ENCODE measurements around the gene UTP20.

Gene UTP20

DNA sequence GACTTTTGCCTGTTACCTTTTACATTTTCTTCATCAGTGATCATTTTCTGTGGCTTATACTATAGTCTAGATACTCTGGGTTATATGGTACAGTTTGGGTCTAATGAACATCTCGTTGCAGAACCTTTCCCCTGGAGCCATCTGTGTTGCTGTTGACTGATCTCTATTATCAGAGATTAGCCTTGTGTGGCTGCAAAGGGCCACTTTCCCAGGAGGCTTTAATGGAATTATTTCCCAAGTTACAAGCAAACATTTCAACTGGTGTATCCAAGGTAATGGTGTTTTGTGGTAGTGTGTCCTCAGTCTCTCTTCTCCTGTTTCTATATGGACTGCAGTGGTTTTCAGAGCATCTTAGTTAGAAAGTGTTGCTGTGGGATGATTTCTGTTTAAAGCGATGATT is 25.9 kb downstream of the UTP20 start:
- H3K4me3 ChIP-seq (replicated peaks; ENCODE audit: low read depth, low read length) = no peak overlapping the region
- TF ChIP-seq, protein P1, sequence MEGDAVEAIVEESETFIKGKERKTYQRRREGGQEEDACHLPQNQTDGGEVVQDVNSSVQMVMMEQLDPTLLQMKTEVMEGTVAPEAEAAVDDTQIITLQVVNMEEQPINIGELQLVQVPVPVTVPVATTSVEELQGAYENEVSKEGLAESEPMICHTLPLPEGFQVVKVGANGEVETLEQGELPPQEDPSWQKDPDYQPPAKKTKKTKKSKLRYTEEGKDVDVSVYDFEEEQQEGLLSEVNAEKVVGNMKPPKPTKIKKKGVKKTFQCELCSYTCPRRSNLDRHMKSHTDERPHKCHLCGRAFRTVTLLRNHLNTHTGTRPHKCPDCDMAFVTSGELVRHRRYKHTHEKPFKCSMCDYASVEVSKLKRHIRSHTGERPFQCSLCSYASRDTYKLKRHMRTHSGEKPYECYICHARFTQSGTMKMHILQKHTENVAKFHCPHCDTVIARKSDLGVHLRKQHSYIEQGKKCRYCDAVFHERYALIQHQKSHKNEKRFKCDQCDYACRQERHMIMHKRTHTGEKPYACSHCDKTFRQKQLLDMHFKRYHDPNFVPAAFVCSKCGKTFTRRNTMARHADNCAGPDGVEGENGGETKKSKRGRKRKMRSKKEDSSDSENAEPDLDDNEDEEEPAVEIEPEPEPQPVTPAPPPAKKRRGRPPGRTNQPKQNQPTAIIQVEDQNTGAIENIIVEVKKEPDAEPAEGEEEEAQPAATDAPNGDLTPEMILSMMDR (IDR thresholded peaks at IDR 0.05; ENCODE audit: low read depth, low read length, missing control alignments) = no peak
- no peak for DNase-seq (ENCODE audit: extremely low read depth, low read depth)

DNA sequence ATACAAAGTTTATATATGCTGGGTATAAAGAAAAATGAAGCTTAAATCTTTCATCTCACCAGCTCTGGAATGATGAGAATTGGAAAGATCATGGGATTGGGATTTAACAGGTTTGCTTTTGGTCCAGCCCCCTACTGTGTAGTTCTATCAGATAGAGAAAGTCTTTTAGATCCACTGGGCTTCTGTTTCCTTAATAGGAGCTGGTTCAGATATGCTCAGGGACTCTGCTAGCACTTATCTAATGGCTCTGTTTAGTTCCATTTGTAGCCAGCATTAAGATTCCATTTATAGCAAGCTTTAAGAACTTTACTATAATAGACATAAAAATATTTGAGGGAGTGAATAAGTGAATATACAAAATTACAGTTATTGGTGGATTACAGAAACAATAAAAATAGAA is 42.6 kb downstream of the UTP20 start:
- H3K4me3 ChIP-seq (replicated peaks; ENCODE audit: low read depth, low read length) = no peak overlapping the region
- TF ChIP-seq, protein P1 (IDR thresholded peaks at IDR 0.05; ENCODE audit: low read depth, low read length, missing control alignments) = no peak
- no peak for DNase-seq (ENCODE audit: extremely low read depth, low read depth)

DNA sequence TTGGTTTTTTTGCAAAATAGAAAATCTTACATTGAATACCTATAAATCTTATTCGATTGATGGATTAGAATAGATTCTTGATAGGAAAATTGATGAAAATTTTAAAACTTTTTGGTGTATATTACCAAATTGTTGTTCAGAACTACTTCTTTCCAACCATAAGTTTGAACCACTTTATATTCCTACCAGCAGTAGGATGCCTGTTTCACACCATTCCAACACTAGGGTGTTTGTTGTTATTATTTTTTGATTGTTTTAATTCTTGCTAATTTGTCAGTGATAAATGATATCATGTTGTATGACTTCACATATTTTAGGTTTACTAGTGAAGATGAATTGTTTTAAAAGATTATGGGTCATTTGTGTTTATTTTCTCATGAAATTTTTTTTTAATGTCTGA is 43.4 kb downstream of the UTP20 start:
- TF ChIP-seq, protein P1 (IDR thresholded peaks at IDR 0.05; ENCODE audit: low read depth, low read length, missing control alignments) = no peak
- no peak overlapping the region for H3K4me3 ChIP-seq (replicated peaks; ENCODE audit: low read depth, low read length)
- DNase-seq (ENCODE audit: extremely low read depth, low read depth) = no peak

DNA sequence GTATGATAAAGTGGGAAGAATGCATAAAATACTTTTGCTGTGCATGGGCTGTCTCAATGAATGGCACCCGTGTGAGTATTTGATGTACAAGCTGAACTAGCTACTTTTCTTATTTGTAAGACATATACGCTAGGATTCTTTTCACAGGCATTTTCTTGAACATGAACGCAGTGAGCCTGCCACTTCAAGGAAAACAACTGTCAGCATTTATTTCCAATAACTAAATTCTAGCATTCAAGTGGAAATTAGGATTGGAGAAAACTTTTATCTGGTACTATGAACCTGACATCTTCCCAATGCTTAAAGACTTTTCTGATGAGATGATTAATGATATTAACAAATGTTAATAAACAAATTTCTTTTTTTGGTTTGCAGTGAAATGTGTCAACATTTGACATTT is 45.7 kb downstream of the UTP20 start:
- no peak overlapping the region for H3K4me3 ChIP-seq (replicated peaks; ENCODE audit: low read depth, low read length)
- TF ChIP-seq, protein P1 (IDR thresholded peaks at IDR 0.05; ENCODE audit: low read depth, low read length, missing control alignments) = no peak
- DNase-seq (ENCODE audit: extremely low read depth, low read depth) = no peak

DNA sequence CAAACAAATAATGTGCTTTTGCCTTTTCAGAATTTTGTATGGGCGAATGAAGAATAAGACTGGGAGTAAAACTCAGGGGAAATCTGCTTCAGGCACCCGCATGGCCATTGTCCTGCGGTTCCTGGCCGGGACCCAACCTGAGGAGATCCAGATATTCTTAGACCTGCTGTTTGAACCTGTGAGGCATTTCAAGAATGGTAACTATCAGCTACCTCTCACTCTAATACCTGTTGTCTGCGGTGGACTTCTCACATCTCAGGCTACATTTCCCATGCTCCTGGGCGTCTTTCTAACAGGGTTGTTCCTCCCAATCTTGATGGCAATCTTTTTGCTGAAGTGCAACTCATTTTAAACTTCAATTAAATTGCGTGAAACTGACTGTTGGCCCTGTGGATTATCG is 47.1 kb downstream of the UTP20 start:
- TF ChIP-seq, protein P1 (IDR thresholded peaks at IDR 0.05; ENCODE audit: low read depth, low read length, missing control alignments) = no peak
- DNase-seq (ENCODE audit: extremely low read depth, low read depth) = no peak
- no peak overlapping the region for H3K4me3 ChIP-seq (replicated peaks; ENCODE audit: low read depth, low read length)

DNA sequence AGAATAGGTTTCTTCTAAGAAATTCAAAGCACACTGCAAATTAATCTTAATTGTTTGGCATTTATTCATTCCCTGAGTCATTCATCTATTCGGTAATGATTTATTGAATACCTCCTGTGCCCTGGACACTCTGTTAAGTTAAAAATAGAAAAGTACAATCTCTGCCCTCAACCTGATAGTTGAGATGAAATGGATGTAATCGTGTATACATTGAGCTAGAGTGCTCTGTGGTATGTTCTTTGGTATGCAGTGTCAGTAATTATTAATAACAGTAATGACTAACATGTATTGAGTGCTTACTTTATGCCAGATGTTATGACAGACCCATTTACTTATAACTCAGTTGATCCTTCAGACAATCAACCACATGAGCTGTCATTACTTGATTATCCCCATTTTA is 47.6 kb downstream of the UTP20 start:
- TF ChIP-seq, protein P1 (IDR thresholded peaks at IDR 0.05; ENCODE audit: low read depth, low read length, missing control alignments) = no peak
- no peak overlapping the region for H3K4me3 ChIP-seq (replicated peaks; ENCODE audit: low read depth, low read length)
- no peak for DNase-seq (ENCODE audit: extremely low read depth, low read depth)

DNA sequence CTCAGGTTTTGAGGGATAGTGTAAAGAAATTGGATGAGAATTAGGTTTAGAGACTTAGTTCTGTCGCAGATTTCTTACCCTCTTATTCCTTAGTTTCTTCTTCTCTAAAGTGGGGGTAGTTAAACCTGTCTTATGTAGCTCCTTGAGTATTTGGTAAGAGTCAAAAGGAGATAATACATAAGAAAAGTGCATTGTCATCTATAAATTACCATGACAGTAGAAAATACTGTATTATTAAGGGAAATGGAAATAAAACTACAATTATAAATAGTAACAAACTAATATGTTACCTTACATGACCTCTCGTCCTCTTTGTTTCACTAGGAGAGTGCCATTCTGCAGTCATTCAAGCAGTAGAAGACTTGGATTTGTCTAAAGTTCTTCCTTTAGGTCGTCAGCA is 49.0 kb downstream of the UTP20 start:
- no peak for DNase-seq (ENCODE audit: extremely low read depth, low read depth)
- no peak overlapping the region for H3K4me3 ChIP-seq (replicated peaks; ENCODE audit: low read depth, low read length)
- TF ChIP-seq, protein P1 (IDR thresholded peaks at IDR 0.05; ENCODE audit: low read depth, low read length, missing control alignments) = no peak

All from HFF-Myc (cell line).